DMS53 (cell line): ENCODE results near the gene LDLRAD4.

Source experiments
- DNase-seq: peaks from one replicate; lab custom pipeline; 2025; lab: John Stamatoyannopoulos, UW

LDLRAD4 gene

DNA sequence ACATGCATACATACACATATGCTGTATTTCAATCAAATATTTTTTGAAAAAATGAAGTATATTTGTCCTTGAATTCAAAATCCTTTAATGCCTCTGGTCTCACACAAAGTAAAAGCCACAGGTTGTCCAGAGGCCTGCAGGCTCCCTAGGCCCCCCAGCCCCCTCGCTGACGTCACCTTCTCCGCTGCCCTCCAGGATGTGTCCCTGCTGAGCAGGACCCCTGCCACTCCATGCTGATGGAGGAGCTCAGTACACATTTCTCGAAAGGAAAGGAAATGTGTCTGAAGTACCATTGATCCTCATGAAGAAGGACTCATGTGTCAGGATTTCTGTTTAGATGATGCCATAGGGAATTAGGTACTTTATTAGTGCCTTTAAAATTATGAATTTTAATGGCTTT, 212.1 kb downstream of the LDLRAD4 start:
- no peak for DNase-seq

DNA sequence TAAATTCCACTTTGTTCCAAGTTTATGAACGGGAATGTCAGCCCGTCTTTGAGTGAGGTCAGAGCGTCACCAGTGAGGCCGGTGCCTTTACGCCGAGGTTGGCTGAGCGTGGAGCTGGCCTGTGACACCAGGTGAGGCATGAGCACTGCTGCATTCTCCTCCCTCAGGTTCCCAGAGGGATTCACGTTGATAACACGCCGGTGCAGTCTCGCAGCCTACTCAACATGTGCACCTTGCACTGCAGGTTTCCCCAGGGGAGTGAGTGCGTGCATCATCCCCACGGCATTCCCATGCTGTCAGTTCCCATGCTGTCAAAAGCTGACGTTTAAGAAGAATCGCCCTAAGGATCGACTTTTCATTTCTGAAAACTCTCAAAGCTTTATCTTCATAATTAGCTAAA, 213.3 kb downstream of the LDLRAD4 start:
- no peak for DNase-seq

DNA sequence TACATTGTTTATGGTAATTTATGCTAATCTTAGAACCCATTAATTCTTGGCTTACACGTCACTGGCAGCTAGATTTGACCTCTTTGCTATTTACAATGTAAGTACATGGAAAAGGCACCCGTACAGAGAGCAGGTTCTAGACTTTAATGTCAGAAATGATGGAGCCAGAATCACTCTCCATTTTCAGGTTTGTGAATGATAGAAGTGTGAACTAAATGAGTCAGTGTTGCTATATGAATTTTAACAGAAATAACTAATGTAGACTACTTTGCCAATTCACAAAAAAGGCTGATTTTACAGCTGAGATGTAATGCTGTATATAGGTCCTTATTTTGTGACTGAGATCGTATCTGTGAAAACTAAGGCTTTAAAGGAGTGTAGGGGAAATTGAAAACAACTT, 214.6 kb downstream of the LDLRAD4 start:
- no peak for DNase-seq

DNA sequence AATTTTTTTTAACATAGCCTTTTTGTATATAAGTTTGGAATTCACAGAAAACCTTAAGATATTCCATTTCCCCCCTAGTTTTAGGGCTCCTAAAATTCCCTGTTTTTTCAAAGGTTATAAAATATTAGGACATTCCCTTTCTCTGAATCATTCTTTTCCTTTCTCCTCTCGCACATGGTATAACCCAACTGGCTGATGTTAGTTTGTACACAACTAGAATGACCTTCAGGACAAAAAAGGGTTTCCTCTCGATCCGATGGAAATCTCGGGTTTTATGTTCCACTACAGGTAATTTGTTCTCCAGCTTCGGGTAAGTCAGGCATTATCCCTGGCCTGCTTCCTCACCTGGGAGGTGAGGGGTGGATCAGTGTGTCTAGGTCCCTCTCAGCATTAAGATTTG, 215.1 kb downstream of the LDLRAD4 start:
- no peak for DNase-seq

DNA sequence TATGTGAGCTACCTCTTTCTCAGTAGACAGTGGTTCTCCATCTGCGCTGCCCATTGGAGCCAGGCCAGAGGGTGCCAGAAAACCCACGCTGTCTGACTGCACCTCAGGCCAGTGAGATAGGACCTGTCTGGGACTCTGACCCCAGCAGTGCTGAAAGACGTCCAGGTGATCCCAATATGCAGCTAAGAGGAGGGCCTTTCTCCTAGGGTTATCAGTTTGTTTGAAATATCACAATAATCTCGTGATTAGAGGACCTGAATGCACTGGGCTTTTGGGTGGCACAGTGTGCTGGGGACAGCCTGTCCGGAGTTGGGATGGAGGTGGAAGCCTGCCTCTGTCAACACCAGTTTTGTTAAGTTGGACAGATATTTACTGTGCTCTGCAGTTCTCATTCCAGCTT, 216.3 kb downstream of the LDLRAD4 start:
- DNase-seq, result no peak

DNA sequence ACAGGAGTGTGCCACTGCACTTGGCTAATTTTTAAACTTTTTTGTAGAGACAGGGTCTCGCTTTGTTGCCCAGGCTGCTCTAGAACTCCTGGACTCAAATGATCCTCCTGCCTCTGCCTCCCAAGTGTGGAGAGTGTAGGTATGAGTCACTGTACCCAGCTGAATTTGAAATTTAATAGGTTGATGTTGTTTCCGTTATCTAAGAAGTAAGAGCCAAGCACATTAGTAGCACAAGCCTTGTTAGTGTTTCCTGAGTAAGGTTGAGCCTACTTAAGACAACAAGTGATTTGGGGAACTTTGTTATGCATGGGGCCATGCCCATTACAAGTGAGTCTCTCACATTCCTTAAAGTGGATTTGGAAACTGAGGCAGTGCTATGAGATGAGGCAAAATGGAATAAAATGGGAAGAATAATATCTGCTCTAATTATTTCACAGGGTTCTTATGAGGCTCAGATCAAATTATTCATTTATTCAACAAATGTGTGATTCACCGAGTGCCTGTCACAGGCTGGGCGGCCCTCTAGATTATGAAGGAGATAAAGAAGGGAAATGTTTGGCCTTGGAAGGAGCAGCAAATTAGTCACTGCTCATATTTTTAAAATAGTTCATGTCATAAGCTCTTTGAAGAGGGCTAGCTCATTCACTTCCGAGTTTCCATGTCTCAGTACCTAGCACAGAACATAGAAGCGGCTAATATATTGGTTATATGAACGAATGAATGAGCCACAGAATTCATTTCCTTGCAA, 217.2 kb downstream of the LDLRAD4 start:
- DNase-seq, result no peak

DNA sequence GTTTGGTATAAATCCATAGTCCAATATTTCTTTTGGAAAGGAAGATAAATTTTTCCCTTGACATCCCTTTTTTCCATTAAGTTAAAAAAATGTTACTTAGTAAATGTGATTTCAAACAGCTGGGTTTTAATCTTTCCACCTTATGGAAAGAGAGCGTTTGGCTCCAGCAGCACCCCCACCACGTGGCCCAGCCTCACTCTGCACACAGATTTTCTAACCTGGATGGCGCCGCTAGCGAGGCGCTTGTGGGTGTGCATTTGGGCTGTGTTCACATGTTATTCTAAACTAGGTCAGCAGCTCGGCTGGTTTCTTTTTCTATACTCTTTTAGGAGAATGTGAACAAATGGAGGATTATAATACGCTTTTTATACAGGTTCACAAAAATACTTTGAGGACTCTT, 218.0 kb downstream of the LDLRAD4 start:
- no peak for DNase-seq

DNA sequence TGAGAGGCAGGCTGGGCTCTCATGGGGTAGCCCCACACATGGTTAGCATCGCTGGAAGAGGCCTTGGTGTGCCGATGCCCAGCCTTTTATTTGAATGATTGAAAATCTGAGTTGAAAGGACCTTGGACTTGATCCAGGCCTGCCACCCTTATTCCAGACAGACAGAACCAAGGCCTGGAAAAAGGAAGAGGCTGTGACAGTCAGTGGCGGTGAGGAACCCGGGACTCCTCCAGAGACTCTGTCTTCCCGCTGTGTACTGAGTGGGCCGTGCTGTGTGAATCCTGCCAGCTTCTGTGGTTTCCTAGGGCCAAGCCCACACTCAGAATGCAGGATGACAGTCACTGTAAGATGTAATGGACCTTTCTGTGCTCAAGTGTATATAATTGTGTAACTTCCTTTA, 218.5 kb downstream of the LDLRAD4 start:
- DNase-seq, result no peak

DNA sequence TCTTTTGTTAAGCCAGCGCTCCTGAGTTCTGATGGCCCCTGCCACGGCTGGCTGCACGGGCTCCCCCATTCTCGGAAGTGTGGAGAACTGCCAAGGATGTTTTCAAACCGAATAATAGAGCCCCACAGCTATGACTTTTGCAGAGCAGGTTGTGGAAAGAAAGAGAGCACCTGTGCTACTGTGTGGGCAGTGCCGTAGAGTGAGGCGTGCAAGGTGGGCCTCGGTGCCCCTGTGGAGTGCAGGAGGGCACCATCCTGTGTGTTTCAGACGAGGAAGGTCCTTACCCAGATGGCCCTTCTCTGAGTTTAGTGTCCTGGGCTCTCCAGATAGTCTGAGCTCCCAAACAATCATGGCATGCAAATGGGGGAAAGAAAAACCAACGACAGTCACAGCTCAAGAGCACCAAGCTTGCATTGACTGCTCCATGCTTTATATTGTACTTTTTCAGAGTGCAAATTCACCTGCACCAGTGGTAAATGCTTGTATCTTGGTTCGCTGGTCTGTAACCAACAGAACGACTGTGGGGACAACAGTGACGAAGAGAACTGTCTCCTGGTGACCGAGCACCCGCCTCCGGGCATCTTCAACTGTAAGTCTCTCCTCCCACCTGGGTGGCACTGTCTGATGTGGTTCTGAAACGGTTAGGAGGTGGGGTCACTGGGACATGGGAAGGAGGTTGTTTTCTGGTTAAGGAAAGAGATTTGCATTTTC, 219.4 kb downstream of the LDLRAD4 start:
- DNase-seq, result no peak

DNA sequence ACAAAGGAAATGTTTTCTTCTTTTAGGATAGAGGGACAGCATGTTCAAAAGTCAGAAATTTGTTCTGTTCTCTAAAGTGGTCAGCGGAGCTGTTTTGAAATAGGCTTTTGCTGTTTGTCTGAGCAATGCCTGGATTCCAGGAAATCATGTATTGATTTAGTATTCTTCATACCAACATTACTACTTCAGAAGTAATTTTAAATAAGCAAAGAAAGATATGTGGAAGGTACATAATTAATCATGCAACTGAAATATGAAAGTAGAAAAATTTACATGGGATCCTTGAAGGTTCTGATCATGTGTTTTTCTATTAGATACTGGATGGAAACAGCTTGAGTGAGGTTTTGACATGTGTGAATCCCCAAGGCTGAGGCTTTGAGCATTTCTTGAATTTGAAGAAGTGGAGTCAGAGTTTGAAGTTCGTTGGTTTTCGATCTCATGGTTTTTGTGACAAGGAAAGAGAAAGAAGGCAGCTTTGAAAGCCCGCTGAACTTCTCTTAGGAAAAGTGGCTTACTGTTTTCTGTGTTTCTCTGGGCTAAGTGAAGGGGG, 220.0 kb downstream of the LDLRAD4 start:
- DNase-seq, result no peak

DNA sequence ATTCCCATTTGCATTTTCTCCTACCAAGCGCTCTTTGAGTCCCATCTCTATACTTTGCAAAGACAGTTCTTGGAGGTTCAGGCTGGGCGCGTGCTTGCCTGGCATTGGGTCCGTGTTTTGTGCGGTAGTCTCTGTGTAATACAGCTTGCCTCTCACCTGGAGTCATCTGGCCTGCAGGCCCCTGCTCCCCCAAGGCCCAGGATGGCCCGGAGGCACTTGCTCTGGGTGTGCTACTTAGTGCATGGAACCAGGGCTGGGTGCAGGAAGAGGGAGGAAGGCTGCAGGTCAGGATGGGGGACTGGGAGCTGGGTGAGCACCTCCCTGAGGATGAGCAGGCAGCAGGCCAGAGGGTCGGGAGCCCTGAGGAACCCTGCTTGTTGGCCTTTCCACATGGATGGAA, 220.9 kb downstream of the LDLRAD4 start:
- no peak for DNase-seq

DNA sequence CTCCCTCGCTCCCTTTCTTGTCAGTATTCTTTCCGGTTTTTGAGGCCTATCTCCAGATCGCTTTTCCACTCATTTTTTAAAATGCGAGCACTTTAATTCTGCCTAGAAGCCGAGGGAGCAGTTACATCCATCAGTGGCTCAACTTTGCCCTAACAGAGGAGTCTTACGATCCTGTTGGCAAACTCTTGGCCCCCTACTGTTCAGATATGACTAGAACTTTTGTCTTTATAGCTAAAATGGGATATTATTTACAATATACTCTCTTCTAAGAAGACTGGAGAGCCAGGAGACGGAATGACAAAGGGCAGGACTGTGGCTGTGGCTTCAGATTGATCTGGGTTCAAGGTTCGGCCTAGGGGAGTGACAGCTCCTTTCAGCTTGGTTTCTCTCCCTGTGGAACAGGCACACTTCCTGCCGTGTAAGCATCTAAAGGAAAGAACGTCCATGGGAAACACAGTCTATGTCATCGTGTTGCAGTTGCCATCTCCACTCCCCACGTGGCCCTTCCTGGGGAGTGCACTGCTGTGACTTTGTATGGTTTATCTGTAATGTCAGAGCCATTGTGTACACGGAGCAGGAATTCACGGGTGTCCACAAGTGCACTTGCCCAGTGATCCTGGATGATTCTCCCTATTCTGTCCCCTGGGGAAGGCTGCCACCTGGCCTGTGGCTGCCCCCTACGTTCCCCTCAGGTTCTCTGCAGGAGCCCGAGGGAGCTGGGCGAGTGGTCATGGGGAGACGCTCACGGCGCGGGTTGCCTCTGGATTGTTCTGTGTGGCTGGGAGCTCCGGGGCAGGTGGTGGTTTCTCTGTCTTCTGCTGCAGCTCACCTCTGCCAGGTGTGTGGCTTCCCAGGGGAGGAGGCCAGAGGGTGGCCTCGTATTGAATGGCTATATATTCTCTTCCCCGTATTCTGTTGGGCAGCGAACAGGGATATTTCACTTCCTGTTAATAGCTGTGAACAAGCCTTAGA, 222.0 kb downstream of the LDLRAD4 start:
- DNase-seq, result no peak

DNA sequence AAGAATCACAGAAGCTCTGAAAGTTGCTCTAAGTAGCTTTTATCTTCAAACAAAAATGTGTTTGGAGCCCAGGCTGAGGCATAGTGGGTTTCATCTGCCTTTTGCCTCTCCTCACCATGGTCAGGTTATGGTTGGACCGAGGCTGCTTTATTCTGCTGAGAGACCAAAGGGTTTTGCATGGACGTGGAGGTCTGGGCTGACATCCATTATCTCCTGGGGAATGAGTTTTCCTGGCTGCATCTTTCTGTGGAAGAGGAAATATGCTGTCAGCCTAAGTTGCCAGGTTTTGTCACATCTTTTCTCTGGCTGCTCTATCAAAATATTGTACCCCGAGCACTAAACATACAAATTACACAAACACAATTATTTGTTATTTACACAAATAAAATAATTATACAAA, 223.2 kb downstream of the LDLRAD4 start:
- no peak for DNase-seq

DNA sequence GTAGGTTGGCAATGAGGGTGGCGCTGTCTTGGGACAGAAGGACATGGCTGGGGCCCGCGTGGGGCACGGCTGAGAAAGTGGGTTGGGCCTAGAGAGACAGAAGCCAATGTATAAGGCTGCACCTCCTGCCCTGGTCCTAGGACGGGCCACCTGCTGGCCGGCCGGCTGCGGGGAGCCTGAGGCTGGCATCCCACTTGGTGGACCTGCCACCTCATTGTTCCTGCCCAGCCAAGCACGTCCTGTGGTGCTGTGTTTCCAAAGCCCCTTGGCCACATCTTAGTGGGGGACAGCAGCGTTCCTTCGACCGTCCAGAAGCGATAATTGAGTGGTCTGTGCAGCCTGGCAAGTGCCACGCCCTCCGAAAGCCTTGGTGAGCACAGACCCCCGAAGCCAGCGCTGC, 223.9 kb downstream of the LDLRAD4 start:
- DNase-seq, result no peak

DNA sequence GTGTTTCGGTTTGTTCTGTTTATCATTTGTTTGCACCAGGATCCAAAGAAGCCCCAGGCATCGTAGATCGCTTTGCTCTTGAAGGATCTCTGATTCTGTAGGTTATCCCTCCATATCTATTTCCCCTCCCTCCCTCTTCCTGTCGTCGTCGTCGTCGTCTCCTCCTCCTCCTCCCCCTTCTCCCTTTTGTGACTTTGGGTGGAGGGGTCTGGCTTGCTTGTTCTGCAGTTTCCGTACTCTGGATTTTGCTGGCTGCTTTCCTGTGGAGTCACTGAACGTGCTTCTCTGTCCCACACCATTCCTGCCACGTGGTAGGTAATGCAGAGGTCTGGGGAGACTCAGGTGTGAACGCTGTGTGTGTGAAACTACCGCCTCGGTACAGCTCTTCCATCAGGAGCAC, 225.0 kb downstream of the LDLRAD4 start:
- DNase-seq, result no peak

DNA sequence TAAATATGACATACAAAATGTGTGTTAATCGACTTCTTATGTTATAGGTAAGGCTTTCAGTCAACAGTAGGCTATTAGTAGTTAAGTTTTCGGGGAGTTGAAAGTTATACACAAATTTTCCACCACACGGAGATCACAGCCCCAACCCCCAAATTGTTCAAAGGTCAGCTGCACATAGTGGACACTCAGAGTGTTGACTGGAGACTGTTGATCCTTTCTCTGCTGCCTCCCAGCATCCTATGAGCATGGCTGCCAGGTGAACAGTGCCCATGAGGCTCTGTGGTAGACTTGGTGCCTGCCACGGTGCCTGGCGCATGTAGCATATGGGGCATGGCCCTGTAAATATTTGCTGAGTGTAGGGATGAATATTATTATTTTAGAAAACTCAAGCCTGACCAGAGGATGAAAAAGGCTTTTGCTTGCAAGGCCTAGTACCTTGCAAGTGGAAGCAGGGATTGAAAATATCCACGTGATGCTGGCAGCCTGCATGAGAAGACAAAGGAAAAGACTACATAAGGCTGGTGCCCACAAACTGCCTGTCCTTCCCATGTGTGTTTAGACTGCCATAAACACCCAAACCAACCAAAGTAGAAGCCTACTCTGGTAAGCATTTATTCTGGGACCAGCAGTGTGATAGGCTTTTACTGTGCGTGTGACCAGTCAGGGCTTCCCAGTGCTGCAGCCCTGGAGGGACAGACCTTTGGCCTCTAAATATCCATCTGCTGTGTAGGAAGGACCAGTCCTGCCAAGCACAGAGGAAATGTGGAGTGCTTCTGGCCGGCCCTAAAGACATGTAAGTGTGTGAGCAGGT, 226.1 kb downstream of the LDLRAD4 start:
- DNase-seq, result no peak

DNA sequence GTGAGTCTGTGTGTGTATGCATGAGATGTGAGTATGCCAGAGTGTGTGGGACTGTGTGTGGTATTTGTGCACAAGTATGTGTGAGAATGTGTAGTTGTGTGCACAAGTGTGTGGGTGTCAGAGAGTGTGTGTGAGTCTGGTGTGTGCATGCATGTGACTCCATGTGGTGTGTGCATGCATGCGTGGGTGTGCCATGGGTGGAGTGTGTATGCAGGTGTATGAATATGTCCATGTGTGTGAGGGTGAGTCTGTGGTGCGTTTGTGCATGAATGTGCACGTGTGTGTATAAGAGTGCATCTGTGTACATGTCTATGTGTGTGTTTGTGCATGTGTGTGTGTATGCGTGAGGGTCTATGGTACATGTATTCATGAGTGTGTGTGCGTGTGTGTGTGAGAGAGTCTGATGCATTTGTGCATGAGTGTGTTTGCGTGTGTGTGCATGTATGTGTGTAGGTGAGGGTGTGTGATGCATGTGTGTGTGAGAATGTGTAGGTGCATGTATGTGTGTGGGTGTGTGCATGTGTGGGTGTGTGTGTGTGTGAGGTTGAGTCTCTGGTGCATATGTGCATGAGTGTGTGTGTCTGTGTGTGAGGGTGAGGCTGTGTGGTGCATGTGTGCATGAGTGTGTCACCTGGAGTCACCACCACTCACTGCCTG, 226.8 kb downstream of the LDLRAD4 start:
- DNase-seq, result no peak

DNA sequence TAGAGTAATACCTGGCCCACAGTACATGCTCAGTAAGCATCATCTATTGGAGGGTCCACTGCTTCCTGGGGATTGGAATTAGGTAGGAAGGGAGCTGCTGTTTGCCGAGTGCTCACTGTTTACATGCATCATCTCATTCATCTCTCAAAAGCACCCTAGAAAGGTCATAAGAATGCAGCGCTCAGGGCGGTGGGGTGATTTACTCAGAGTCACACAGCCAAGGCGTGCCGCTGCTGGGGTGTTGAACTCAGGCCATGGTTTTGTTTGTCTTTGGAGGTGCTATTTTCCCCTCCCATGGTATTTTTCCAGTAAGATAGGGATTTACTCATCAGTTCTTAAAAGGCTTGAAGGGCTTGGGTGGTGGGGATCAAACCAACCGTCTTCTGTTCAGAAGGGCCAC, 227.5 kb downstream of the LDLRAD4 start:
- DNase-seq, result no peak

DNA sequence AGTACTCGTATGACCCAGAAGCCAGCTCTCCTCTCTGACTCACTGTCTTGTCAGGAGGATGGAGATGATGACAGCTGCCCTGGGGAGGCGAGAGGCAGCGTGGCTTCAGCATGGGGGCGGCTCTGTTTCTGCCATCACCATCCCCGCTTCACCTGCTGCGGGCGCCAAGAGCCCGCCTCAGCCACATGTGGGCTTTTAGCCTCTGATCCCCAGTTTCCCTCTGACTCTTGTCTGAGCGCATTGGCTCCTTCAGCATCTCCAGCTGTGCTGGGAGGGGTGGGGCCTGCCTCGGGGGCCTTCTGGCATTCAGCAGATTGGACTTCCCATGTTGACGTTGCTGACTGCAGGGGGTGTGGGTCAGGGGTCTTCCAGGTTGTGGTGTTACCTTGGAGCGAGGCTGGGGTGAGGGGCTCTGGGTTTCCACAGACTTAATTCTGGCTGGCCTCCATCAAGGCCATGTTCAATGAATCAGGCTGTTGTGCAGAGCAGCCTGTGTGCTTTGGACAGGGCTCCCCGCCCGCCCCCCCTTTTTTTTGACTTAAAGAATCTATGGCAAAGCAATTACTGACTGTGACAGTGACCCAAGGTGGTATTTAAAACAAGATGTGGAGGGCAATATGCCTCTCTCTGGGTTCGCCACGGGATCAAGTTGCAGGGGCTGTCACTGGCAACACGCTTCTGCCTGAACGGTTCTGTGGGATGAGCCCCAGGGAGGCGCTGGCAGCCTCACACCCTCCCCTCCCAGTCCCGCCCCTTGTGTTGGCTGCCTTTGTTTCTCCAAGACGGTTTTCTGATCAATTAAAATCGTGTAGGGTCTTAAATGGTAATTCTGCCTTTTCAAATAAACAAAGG, 228.3 kb downstream of the LDLRAD4 start:
- DNase-seq, result no peak
